AG08396 (cell line): Measurements from ENCODE around the gene BLID.

Experiments used
- DNase-seq: peaks from one replicate; pipeline ENCODE4 v3.0.0; 2012; ENCODE audit warnings: low spot score, mixed read lengths

The BLID gene

GRCh38 chr11:122115524-122116379 is at the start of gene BLID:
BLID (minus strand) TSS chr11:122116215; CDS start chr11:122115922, 293 bp downstream.
- DNase-seq: no peak

- DNase-seq: peak; percentile 31
Measured at GRCh38 chr11:122163053-122163819, 47.2 kb upstream of the BLID start.

- no peak for DNase-seq
Measured at GRCh38 chr11:122162095-122162494, 46.1 kb upstream of the BLID start.

GRCh38 chr11:122160841-122161590 is 45.0 kb upstream of the BLID start:
- DNase-seq: no peak

- DNase-seq: no peak
Measured at GRCh38 chr11:122159861-122160260, 43.8 kb upstream of the BLID start.

GRCh38 chr11:122159173-122159721 is 43.2 kb upstream of the BLID start:
- no peak for DNase-seq

- no peak for DNase-seq
Measured at GRCh38 chr11:122158171-122158570, 42.2 kb upstream of the BLID start.

- DNase-seq: no peak
Measured at GRCh38 chr11:122157653-122158161, 41.7 kb upstream of the BLID start.

GRCh38 chr11:122156940-122157382 is 40.9 kb upstream of the BLID start:
- DNase-seq: peak; percentile 30

GRCh38 chr11:122155765-122156527 is 39.9 kb upstream of the BLID start:
- no peak for DNase-seq

- DNase-seq: no peak
Measured at GRCh38 chr11:122154994-122155393, 39.0 kb upstream of the BLID start.

GRCh38 chr11:122154227-122154626 is 38.2 kb upstream of the BLID start:
- no peak for DNase-seq

- no peak for DNase-seq
Measured at GRCh38 chr11:122153746-122154145, 37.7 kb upstream of the BLID start.

GRCh38 chr11:122150216-122151124 is 34.5 kb upstream of the BLID start:
- DNase-seq: no peak

- no peak for DNase-seq
Measured at GRCh38 chr11:122149202-122149601, 33.2 kb upstream of the BLID start.

- no peak for DNase-seq
Measured at GRCh38 chr11:122146475-122146874, 30.5 kb upstream of the BLID start.

GRCh38 chr11:122145715-122146274 is 29.8 kb upstream of the BLID start:
- no peak for DNase-seq

- no peak for DNase-seq
Measured at GRCh38 chr11:122144752-122145151, 28.7 kb upstream of the BLID start.

- DNase-seq: no peak
Measured at GRCh38 chr11:122141725-122142124, 25.7 kb upstream of the BLID start.

GRCh38 chr11:122140500-122140899 is 24.5 kb upstream of the BLID start:
- no peak for DNase-seq
